Pancreas (tissue), 10 donors: ENCODE results near the gene TRIP10. TPM values are rescaled to one million over a fixed set of nuclear protein-coding genes. Genes with fewer than 3 reads are reported as not detected.

ENCODE experiments used
- ATAC-seq, 4 donors: fragments of 200-7000 bp; cut with Tn5 transposase; one replicate each; pipeline versions ENCODE4 v1.8.0 to v1.9.1; 2020; ENCODE audit warnings: mild to moderate bottlenecking in 4 of 4, moderate library complexity in 4 of 4
- DNase-seq, 6 donors: peaks; one replicate each; pipeline ENCODE4 v3.0.0-alpha.2; 2020
- FAIRE-seq: peaks from 2 replicates; lab custom pipeline; 2012; peaks lifted over from hg19 to GRCh38; lab: Jason Lieb, UNC
- H3K27ac ChIP-seq, 4 donors: fragments of 200-600 bp; sonication (generic); 1 replicate in 3 of 4; 2 replicates in 1 of 4; pipeline versions ENCODE4 v1.5.0 to v1.8.0; 2020
- H3K27me3 ChIP-seq, 4 donors: fragments of 200-600 bp; one replicate each; pipeline ENCODE4 v1.8.0; 2021
- H3K36me3 ChIP-seq, 3 donors: fragments of 200-600 bp; sonication (generic) in 1 of 3; one replicate each; pipeline versions ENCODE4 v1.5.0 to v1.8.0; 2020 to 2021
- H3K4me1 ChIP-seq, 3 donors: fragments of 200-600 bp; one replicate each; pipeline ENCODE4 v1.8.0; 2021
- H3K4me3 ChIP-seq, 4 donors: fragments of 200-600 bp; sonication (generic) in 2 of 4; one replicate each; pipeline versions ENCODE4 v1.5.0 to v1.8.0; 2020 to 2021
- H3K9me3 ChIP-seq, 4 donors: fragments of 200-600 bp; one replicate each; pipeline ENCODE4 v1.8.0; 2021
- CTCF ChIP-seq, 4 donors: fragments of 200-600 bp; sonication (generic) in 3 of 4; IDR thresholded peaks; one replicate each; pipeline versions ENCODE4 v1.5.0 to v1.8.0; 2021; ENCODE audit warnings: antibody characterized with exemption in 4 of 4
- WGBS, 2 donors: extraction: QIAGEN DNeasy Blood & Tissue Kit; methylation state at CpG; one replicate each; pipeline ENCODE4 v1.1.7; 2013; 5-methylcytosine and 5-hydroxymethylcytosine counted together
- intact Hi-C, 3 donors: fragments of 100-400 bp; cut with DNase I; formaldehyde crosslinking; loops; one replicate each; pipeline versions ENCODE4 v1.11.1 to v1.14.2; 2022
- polyA plus RNA-seq, 2 donors: library from polyadenylated mRNA; stranded (reverse); fragments of 200-250 nt; gene quantifications; one replicate each; pipeline ENCODE4 v1.2.3, GENCODE V29; 2013
- total RNA-seq, 6 donors: library from RNA; stranded (reverse); fragmentation: NEBNext Ultra II Directional in 4 of 6; extraction: Animal tissue kit (Norgen Biotek cat#: 25700) in 4 of 6; gene quantifications; one replicate each; pipeline versions ENCODE4 v1.2.1 to v1.2.4, GENCODE V29; 2021 to 2023
- donor health status: healthy with polysubstance abuse.
- donor health status: DM: no; HTN: no; CAD: no; lungs with moderate emphysema.
- donor health status: DM: no; HTN: no; CAD: no.
- donor health status: control.
- donor health status: control.
- donor health status: Bipolar disorder and iron deficiency.
- donor health status: DM: yes; HTN: yes; CAD: no.
- donor health status: DM: no; HTN: no; CAD: no.
- donor health status: DM: no; HTN: no; CAD: no.
- donor health status: DM: yes; HTN: yes; CAD: no.

Gene TRIP10
- total and polyA plus RNA-seq, 8 donors: 16.4 to 102 (median 24.8) TPM

GRCh38 chr19:6731822-6732221, 7.7 kb upstream of the TRIP10 start:
- DNase-seq (peak in 1 of 6 donors; percentile 71), ATAC-seq (no peak), FAIRE-seq (no peak)
- intact Hi-C loops: no loop called here
- no peak overlapping the region for H3K27ac ChIP-seq
- H3K4me1 ChIP-seq: peaks cover 0 to 12% (median 0%) of the 10 kb centered on the region in 3 donors
- no peaks in the 10 kb centered on the region for H3K9me3 ChIP-seq
- H3K4me3 ChIP-seq: no peak overlapping the region
- no peak for TF ChIP-seq CTCF (IDR thresholded peaks at IDR 0.05)
- no peaks in the 10 kb centered on the region for H3K27me3 ChIP-seq
- 92 to 93% methylated on average over 22 of the region's 22 CpGs for WGBS, 2 donors
- H3K36me3 ChIP-seq: peaks cover 0 to 19% (median 0%) of the 10 kb centered on the region in 3 donors

- DNase-seq (peak in 1 of 6 donors; percentile 65), ATAC-seq (no peak), FAIRE-seq (no peak)
- no peaks in the 10 kb centered on the region for H3K27me3 ChIP-seq
- no peak for TF ChIP-seq CTCF (IDR thresholded peaks at IDR 0.05)
- H3K9me3 ChIP-seq: no peaks in the 10 kb centered on the region
- H3K4me1 ChIP-seq: peaks cover 0 to 13% (median 0%) of the 10 kb centered on the region in 3 donors
- peaks cover 0 to 19% (median 0%) of the 10 kb centered on the region in 3 donors for H3K36me3 ChIP-seq
- no peak overlapping the region for H3K4me3 ChIP-seq
- 90 to 92% methylated on average over 19 to 21 of the region's 21 CpGs for WGBS, 2 donors
- intact Hi-C loops: no loop called here
- no peak overlapping the region for H3K27ac ChIP-seq
Observed at GRCh38 chr19:6732803-6733337, 6.6 kb upstream of the TRIP10 start.

GRCh38 chr19:6733338-6734095, 6.0 kb upstream of the TRIP10 start:
- Histone ChIP-seq H3K27ac (no peak overlapping the region), H3K4me3 (no peak overlapping the region), H3K4me1 (peaks cover 6 to 17% (median 6%) of the 10 kb centered on the region in 3 donors), H3K36me3 (peaks cover 0 to 19% (median 0%) of the 10 kb centered on the region in 3 donors), H3K27me3 (no peaks in the 10 kb centered on the region), H3K9me3 (no peaks in the 10 kb centered on the region)
- 90 to 93% methylated on average over 29 of the region's 29 CpGs for WGBS, 2 donors
- no peak for TF ChIP-seq CTCF (IDR thresholded peaks at IDR 0.05)
- ATAC-seq (no peak), DNase-seq (peak in 1 of 6 donors; percentile 65), FAIRE-seq (no peak)
- intact Hi-C loops: no loop called here

GRCh38 chr19:6734096-6734696, 5.3 kb upstream of the TRIP10 start:
- no peak for TF ChIP-seq CTCF (IDR thresholded peaks at IDR 0.05)
- Histone ChIP-seq H3K27ac (no peak overlapping the region), H3K36me3 (peaks cover 0 to 19% (median 0%) of the 10 kb centered on the region in 3 donors), H3K4me3 (no peak overlapping the region), H3K27me3 (no peaks in the 10 kb centered on the region), H3K4me1 (peaks cover 12 to 18% (median 13%) of the 10 kb centered on the region in 3 donors), H3K9me3 (no peaks in the 10 kb centered on the region)
- intact Hi-C loops: no loop called here
- 83 to 85% methylated on average over 18 to 20 of the region's 20 CpGs for WGBS, 2 donors
- FAIRE-seq: no peak
- ATAC-seq: no peak
- DNase-seq: peak in 1 of 6 donors; percentile 60
